HepG2 (cell line): ENCODE results near the gene ZSCAN26. TPM values are rescaled to one million over a fixed set of nuclear protein-coding genes. Genes with fewer than 3 reads are reported as not detected.

Source experiments
- ATF7-NPFF ChIP-seq: sonication (generic); formaldehyde crosslinking; IDR thresholded peaks from 2 replicates; pipeline ENCODE4 v1.8.1; 2023; ENCODE audit warnings: mild to moderate bottlenecking, low read depth, missing genetic modification reagents, moderate library complexity
- BRCA1 ChIP-seq: sonication (generic); formaldehyde crosslinking; IDR thresholded peaks from 2 replicates; pipeline ENCODE4 v1.4.0; 2020; ENCODE audit warnings: missing genetic modification reagents
- DPF2 ChIP-seq: sonication (generic); formaldehyde crosslinking; IDR thresholded peaks from 2 replicates; pipeline ENCODE4 v1.4.0; 2020; ENCODE audit warnings: mild to moderate bottlenecking, low read depth, missing genetic modification reagents, borderline replicate concordance
- E2F1 ChIP-seq: sonication (generic); formaldehyde crosslinking; IDR thresholded peaks from 2 replicates; pipeline ENCODE4 v1.5.0; 2020; ENCODE audit warnings: missing genetic modification reagents
- IKZF5 ChIP-seq: IDR thresholded peaks from 2 replicates; pipeline ENCODE4 v1.6.1; 2018; ENCODE audit warnings: missing genetic modification reagents, mild to moderate bottlenecking, missing compliant biosample characterization
- ISX ChIP-seq: sonication (generic); formaldehyde crosslinking; conservative IDR thresholded peaks from 2 replicates; pipeline ENCODE4 v1.5.0; 2020; ENCODE audit warnings: missing genetic modification reagents
- KDM6A ChIP-seq: IDR thresholded peaks from 2 replicates; pipeline ENCODE4 v1.6.1; 2016; ENCODE audit warnings: low read depth
- MAX ChIP-seq: IDR thresholded peaks from 2 replicates; pipeline ENCODE4 v1.6.1; 2012; ENCODE audit warnings: inconsistent platforms
- MZF1 ChIP-seq: sonication (generic); formaldehyde crosslinking; IDR thresholded peaks from 2 replicates; pipeline ENCODE4 v1.8.1; 2023; ENCODE audit warnings: mild to moderate bottlenecking, missing genetic modification reagents, borderline replicate concordance
- PTBP1 ChIP-seq: fragments of 200-400 bp; formaldehyde crosslinking; IDR thresholded peaks from 2 replicates; pipeline ENCODE4 v1.6.1; 2018; ENCODE audit warnings: low read length, low read depth; ENCODE audit not compliant: poor library complexity, severe bottlenecking
- THAP7 ChIP-seq: sonication (generic); formaldehyde crosslinking; IDR thresholded peaks from 2 replicates; pipeline ENCODE4 v1.8.1; 2023; ENCODE audit warnings: mild to moderate bottlenecking, missing genetic modification reagents
- ZBTB20 ChIP-seq: sonication (generic); formaldehyde crosslinking; IDR thresholded peaks from 2 replicates; pipeline ENCODE4 v1.8.1; 2023; ENCODE audit warnings: missing genetic modification reagents, low read depth, mild to moderate bottlenecking, borderline replicate concordance
- ZIK1 ChIP-seq: sonication (generic); formaldehyde crosslinking; IDR thresholded peaks from 2 replicates; pipeline ENCODE4 v1.5.0; 2020; ENCODE audit warnings: mild to moderate bottlenecking, low read depth, missing genetic modification reagents, borderline replicate concordance
- ZNF160 ChIP-seq: sonication (generic); formaldehyde crosslinking; IDR thresholded peaks from 2 replicates; pipeline ENCODE4 v1.8.0; 2022; ENCODE audit warnings: mild to moderate bottlenecking, inconsistent platforms, missing genetic modification reagents
- ZNF280D ChIP-seq: sonication (generic); formaldehyde crosslinking; IDR thresholded peaks from 2 replicates; pipeline ENCODE4 v1.5.1; 2020; ENCODE audit warnings: mild to moderate bottlenecking, missing genetic modification reagents
- ZNF609 ChIP-seq: sonication (generic); formaldehyde crosslinking; IDR thresholded peaks from 2 replicates; pipeline ENCODE4 v1.4.0; 2020; ENCODE audit warnings: mild to moderate bottlenecking, missing genetic modification reagents, borderline replicate concordance
- ZNF644 ChIP-seq: IDR thresholded peaks from 2 replicates; pipeline ENCODE4 v1.6.1; 2016; ENCODE audit warnings: low read depth
- ZNF792 ChIP-seq: IDR thresholded peaks from 2 replicates; pipeline ENCODE4 v1.6.1; 2016
- polyA plus RNA-seq, 8 experiments: library from polyadenylated mRNA; depleted of rRNA in 3 of 8; stranded (reverse) in 7 of 8; unstranded in 1 of 8; fragments of >200 nt; fragmentation: Illumina TruSeq in 4 of 8; extraction: Trizol in 4 of 8; gene quantifications; 2 replicates each; pipeline versions ENCODE4 v1.2.1 to v1.2.3, GENCODE V29; 2011 to 2016; ENCODE audit warnings: low read depth in 4 of 8, missing spikeins in 1 of 8, mixed read lengths in 1 of 8; ENCODE audit not compliant: insufficient read depth in 1 of 8
- total RNA-seq, 5 experiments: library from RNA; depleted of rRNA; stranded (reverse); fragments of >200 nt; fragmentation: Illumina TruSeq; extraction: Trizol; gene quantifications; 2 replicates each; pipeline ENCODE4 v1.2.3, GENCODE V29; 2016; ENCODE audit warnings: low read depth in 1 of 5

ZSCAN26 gene
- total and polyA plus RNA-seq, 2 of the 13 experiments (the other 11 are each of a cell fraction or from before 2014, with no cell fraction given) = 12.0 to 15.6 TPM

- no peak for TF ChIP-seq PTBP1
- TF ChIP-seq ZNF644 (CRISPR knock-in tag) = 0 out of 2 replicates have a peak, but pooled peaks have one; percentile 8
- TF ChIP-seq DPF2 = peak; percentile 86; the same call in 1 of the 2 replicates
- no peak for TF ChIP-seq ATF7-NPFF
- TF ChIP-seq ZNF792 (CRISPR knock-in tag) = peak; percentile 81; the same call in 1 of the 2 replicates
- TF ChIP-seq ZBTB20 (CRISPR knock-in tag) = no peak
- TF ChIP-seq KDM6A (CRISPR knock-in tag) = peak; percentile 85; the same call in 1 of the 2 replicates
- no peak; the same call in 1 of the 2 replicates for TF ChIP-seq E2F1 (CRISPR knock-in tag)
- peak; percentile 80; the same call in 1 of the 2 replicates for TF ChIP-seq ZNF609 (CRISPR knock-in tag)
- 0 out of 2 replicates have a peak, but pooled peaks have one; percentile 19 for TF ChIP-seq ZNF280D
- TF ChIP-seq ISX (CRISPR knock-in tag) = no peak
- 0 out of 2 replicates have a peak, but pooled peaks have one; percentile 31 for TF ChIP-seq BRCA1
- no peak for TF ChIP-seq THAP7 (CRISPR knock-in tag)
- no peak for TF ChIP-seq ZIK1 (CRISPR knock-in tag)
- TF ChIP-seq MZF1 (CRISPR knock-in tag) = no peak
- TF ChIP-seq IKZF5 = 0 out of 2 replicates have a peak, but pooled peaks have one; percentile 58
- peak; percentile 26; the same call in 1 of the 2 replicates for TF ChIP-seq MAX
- TF ChIP-seq ZNF160 (CRISPR knock-in tag) = no peak
Observed at GRCh38 chr6:28323813-28324424, 57.0 kb downstream of the ZSCAN26 start (continued).
